ENCODE measurements around the gene WDR86.

DNA sequence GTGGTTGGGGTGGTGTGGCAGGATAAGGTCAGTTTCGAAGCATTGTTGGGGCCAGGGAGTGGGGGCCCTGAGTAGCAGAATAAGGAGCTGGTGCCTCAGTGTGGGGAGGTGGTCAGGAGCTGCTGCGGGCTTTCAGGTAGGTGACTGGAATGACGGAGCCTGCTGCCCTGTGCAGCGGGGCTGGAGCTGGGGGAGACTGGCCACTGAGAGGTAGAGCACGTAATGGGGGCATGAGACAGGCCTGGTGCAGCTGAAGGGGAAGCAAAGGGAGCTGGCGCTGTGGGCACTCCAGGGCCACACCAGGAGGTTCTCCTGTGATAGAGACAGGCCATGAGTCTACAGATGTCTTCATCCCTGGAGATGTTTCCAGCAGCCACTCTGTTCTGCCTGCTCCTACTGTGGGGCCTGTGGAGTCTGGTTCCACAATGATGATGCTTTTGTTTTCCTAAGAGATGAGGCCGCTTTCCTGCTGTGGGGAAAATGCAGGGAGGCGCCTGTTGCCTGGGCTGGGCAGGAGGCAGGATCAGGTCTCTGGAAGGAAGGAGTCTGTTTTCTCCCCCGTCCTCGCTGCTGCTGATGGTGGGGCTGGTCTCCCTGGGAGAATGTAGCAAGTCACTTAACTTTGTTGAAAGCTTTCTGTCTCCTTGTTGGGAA, 37.1 kb downstream of the WDR86 start:
- TF ChIP-seq, protein P1, sequence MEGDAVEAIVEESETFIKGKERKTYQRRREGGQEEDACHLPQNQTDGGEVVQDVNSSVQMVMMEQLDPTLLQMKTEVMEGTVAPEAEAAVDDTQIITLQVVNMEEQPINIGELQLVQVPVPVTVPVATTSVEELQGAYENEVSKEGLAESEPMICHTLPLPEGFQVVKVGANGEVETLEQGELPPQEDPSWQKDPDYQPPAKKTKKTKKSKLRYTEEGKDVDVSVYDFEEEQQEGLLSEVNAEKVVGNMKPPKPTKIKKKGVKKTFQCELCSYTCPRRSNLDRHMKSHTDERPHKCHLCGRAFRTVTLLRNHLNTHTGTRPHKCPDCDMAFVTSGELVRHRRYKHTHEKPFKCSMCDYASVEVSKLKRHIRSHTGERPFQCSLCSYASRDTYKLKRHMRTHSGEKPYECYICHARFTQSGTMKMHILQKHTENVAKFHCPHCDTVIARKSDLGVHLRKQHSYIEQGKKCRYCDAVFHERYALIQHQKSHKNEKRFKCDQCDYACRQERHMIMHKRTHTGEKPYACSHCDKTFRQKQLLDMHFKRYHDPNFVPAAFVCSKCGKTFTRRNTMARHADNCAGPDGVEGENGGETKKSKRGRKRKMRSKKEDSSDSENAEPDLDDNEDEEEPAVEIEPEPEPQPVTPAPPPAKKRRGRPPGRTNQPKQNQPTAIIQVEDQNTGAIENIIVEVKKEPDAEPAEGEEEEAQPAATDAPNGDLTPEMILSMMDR (IDR thresholded peaks at IDR 0.05), result no peak
- no peak for TF ChIP-seq POLR2A (IDR thresholded peaks at IDR 0.05)
